K562 (cell line): ENCODE data around the gene PAX8. TPM values are rescaled to one million over a fixed set of nuclear protein-coding genes. Genes with fewer than 3 reads are reported as not detected.

Experiments used
- C11orf30 ChIP-seq: fragments of 450-650 bp; IDR thresholded peaks from 2 replicates; pipeline ENCODE4 v1.6.1; 2016; ENCODE audit warnings: low read depth, mild to moderate bottlenecking
- HOXB6 ChIP-seq: fragments of 250-450 bp; sonication (Bioruptor Pico); IDR thresholded peaks from 2 replicates; pipeline ENCODE4 v1.5.1; 2022; ENCODE audit warnings: mild to moderate bottlenecking, borderline replicate concordance
- MXI1 ChIP-seq: IDR thresholded peaks from 2 replicates; pipeline ENCODE4 v1.6.1; 2011; ENCODE audit warnings: low read depth, mild to moderate bottlenecking, improper control_type of control experiment, low read length
- RBBP5 ChIP-seq: fragments of 200-600 bp; sonication (generic); IDR thresholded peaks from 2 replicates; pipeline ENCODE4 v1.6.1; 2012; ENCODE audit warnings: borderline replicate concordance, mild to moderate bottlenecking, low read length, control low read depth, inconsistent platforms; ENCODE audit not compliant: insufficient read depth, poor library complexity, severe bottlenecking
- ZNF24 ChIP-seq: fragments of 450-650 bp; IDR thresholded peaks from 2 replicates; pipeline ENCODE4 v1.6.1; 2016
- polyA plus RNA-seq, 8 experiments: library from polyadenylated mRNA; depleted of rRNA in 4 of 8; stranded (reverse) in 5 of 8; unstranded in 3 of 8; fragments of >200 nt; fragmentation: Nextera tagmentation in 2 of 8; fragmentation: Illumina TruSeq in 1 of 8; extraction: Ambion mirVana in 2 of 8; extraction: Trizol in 1 of 8; gene quantifications; 2 replicates each; pipeline versions ENCODE4 v1.2.1 to v1.2.3, GENCODE V29; 2011 to 2014; ENCODE audit warnings: inconsistent platforms in 1 of 8, missing spikeins in 1 of 8
- total RNA-seq, 7 experiments: library from RNA; depleted of rRNA in 6 of 7; stranded (reverse); fragments of >200 nt in 6 of 7; fragmentation: Illumina TruSeq in 2 of 7; extraction: Trizol in 2 of 7; gene quantifications; 2 replicates each; pipeline versions ENCODE4 v1.2.1 to v1.2.3, GENCODE V29; 2011 to 2021; ENCODE audit warnings: low replicate concordance in 1 of 7
- TF ChIP-seq, protein P1 (sequence below), 2 experiments: fragments of 450-650 bp; IDR thresholded peaks; 2 replicates each; pipeline ENCODE4 v1.6.1; 2018; ENCODE audit warnings: mild to moderate bottlenecking in 2 of 2, low read depth in 1 of 2; ENCODE audit not compliant: partially characterized antibody in 2 of 2
- TF ChIP-seq, protein P2 (sequence below): fragments of 450-650 bp; IDR thresholded peaks from 2 replicates; pipeline ENCODE4 v1.6.1; 2014; ENCODE audit warnings: low read depth, mild to moderate bottlenecking, moderate library complexity, borderline replicate concordance

PAX8 gene
- total and polyA plus RNA-seq, 9 of the 15 experiments (the other 6 are each of a cell fraction or from before 2014, with no cell fraction given) = 0.13 to 2.1 (median 0.51) TPM

GRCh38 chr2:113240150-113240914 is 38.4 kb downstream of the PAX8 start (continued):
- TF ChIP-seq, protein P1, sequence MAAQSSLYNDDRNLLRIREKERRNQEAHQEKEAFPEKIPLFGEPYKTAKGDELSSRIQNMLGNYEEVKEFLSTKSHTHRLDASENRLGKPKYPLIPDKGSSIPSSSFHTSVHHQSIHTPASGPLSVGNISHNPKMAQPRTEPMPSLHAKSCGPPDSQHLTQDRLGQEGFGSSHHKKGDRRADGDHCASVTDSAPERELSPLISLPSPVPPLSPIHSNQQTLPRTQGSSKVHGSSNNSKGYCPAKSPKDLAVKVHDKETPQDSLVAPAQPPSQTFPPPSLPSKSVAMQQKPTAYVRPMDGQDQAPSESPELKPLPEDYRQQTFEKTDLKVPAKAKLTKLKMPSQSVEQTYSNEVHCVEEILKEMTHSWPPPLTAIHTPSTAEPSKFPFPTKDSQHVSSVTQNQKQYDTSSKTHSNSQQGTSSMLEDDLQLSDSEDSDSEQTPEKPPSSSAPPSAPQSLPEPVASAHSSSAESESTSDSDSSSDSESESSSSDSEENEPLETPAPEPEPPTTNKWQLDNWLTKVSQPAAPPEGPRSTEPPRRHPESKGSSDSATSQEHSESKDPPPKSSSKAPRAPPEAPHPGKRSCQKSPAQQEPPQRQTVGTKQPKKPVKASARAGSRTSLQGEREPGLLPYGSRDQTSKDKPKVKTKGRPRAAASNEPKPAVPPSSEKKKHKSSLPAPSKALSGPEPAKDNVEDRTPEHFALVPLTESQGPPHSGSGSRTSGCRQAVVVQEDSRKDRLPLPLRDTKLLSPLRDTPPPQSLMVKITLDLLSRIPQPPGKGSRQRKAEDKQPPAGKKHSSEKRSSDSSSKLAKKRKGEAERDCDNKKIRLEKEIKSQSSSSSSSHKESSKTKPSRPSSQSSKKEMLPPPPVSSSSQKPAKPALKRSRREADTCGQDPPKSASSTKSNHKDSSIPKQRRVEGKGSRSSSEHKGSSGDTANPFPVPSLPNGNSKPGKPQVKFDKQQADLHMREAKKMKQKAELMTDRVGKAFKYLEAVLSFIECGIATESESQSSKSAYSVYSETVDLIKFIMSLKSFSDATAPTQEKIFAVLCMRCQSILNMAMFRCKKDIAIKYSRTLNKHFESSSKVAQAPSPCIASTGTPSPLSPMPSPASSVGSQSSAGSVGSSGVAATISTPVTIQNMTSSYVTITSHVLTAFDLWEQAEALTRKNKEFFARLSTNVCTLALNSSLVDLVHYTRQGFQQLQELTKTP (IDR thresholded peaks at IDR 0.05; ENCODE audit: low read depth in 1 of 2, partially characterized antibody in 2 of 2) = no peak
- TF ChIP-seq MXI1 (no peak), RBBP5 (peak; percentile 9), C11orf30 (peak; percentile 42; the same call in 1 of the 2 replicates), HOXB6 (CRISPR knock-in tag) (no peak), ZNF24 (peak; percentile 66)
- TF ChIP-seq, protein P2, sequence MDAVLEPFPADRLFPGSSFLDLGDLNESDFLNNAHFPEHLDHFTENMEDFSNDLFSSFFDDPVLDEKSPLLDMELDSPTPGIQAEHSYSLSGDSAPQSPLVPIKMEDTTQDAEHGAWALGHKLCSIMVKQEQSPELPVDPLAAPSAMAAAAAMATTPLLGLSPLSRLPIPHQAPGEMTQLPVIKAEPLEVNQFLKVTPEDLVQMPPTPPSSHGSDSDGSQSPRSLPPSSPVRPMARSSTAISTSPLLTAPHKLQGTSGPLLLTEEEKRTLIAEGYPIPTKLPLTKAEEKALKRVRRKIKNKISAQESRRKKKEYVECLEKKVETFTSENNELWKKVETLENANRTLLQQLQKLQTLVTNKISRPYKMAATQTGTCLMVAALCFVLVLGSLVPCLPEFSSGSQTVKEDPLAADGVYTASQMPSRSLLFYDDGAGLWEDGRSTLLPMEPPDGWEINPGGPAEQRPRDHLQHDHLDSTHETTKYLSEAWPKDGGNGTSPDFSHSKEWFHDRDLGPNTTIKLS = no peak
